Heart right ventricle (tissue), 16 donors: ENCODE results near the gene RNU2-63P. TPM values are rescaled to one million over a fixed set of nuclear protein-coding genes. Genes with fewer than 3 reads are reported as not detected.
"Not testable (repeated sequence)": the region's sequence is repeated elsewhere in the genome, so short reads cannot be mapped to it uniquely, and the experiment has no call there.

ENCODE experiments used
- ATAC-seq, 8 donors: fragments of 200-7000 bp; cut with Tn5 transposase; one replicate each; pipeline ENCODE4 v1.9.1; 2020; ENCODE audit warnings: mild to moderate bottlenecking in 8 of 8, moderate library complexity in 8 of 8, moderate number of reproducible peaks in 1 of 8
- DNase-seq, 2 donors: peaks; one replicate each; pipeline ENCODE4 v3.0.0-alpha.2; 2020
- H3K27ac ChIP-seq, 10 donors: fragments of 200-600 bp; sonication (generic) in 2 of 10; one replicate each; pipeline versions ENCODE4 v1.5.0 to v1.8.0; 2020 to 2022; ENCODE audit warnings: mild to moderate bottlenecking in 3 of 10
- H3K27me3 ChIP-seq, 7 donors: fragments of 200-600 bp; one replicate each; pipeline ENCODE4 v1.8.0; 2021 to 2022; ENCODE audit warnings: mild to moderate bottlenecking in 2 of 7
- H3K36me3 ChIP-seq, 9 donors: fragments of 200-600 bp; sonication (generic) in 1 of 9; one replicate each; pipeline versions ENCODE4 v1.5.0 to v1.8.0; 2020 to 2022; ENCODE audit warnings: mild to moderate bottlenecking in 2 of 9
- H3K4me1 ChIP-seq, 9 donors: fragments of 200-600 bp; sonication (generic) in 1 of 9; one replicate each; pipeline versions ENCODE4 v1.5.0 to v1.8.0; 2020 to 2022; ENCODE audit warnings: mild to moderate bottlenecking in 4 of 9
- H3K4me3 ChIP-seq, 10 donors: fragments of 200-600 bp; sonication (generic) in 2 of 10; one replicate each; pipeline versions ENCODE4 v1.5.0 to v1.8.0; 2020 to 2022; ENCODE audit warnings: mild to moderate bottlenecking in 7 of 10, moderate library complexity in 2 of 10
- H3K9me3 ChIP-seq, 11 donors: fragments of 200-600 bp in 10 of 11; sonication (generic) in 2 of 11; one replicate each; pipeline versions ENCODE4 v1.5.0 to v1.8.0; 2013 to 2022; ENCODE audit warnings: mild to moderate bottlenecking in 2 of 11, control low read depth in 1 of 11, moderate library complexity in 1 of 11
- CTCF ChIP-seq, 9 donors: fragments of 200-600 bp; sonication (generic) in 2 of 9; IDR thresholded peaks; one replicate each; pipeline versions ENCODE4 v1.5.0 to v1.8.0; 2021 to 2022; ENCODE audit warnings: antibody characterized with exemption in 9 of 9, mild to moderate bottlenecking in 5 of 9, moderate library complexity in 1 of 9
- WGBS, 2 donors: extraction: QIAGEN DNeasy Blood & Tissue Kit; methylation state at CpG; one replicate each; pipeline ENCODE4 v1.1.7; 2013; ENCODE audit warnings: inconsistent platforms in 1 of 2; 5-methylcytosine and 5-hydroxymethylcytosine counted together
- intact Hi-C, 10 donors: fragments of 100-400 bp; cut with DNase I; formaldehyde crosslinking; loops; one replicate each; pipeline versions ENCODE4 v1.11.1 to v1.14.2; 2022
- polyA plus RNA-seq, 2 donors: library from polyadenylated mRNA; stranded (reverse); fragments of 200-250 nt; gene quantifications; one replicate each; pipeline ENCODE4 v1.2.3, GENCODE V29; 2013
- total RNA-seq, 10 donors: library from RNA; stranded (reverse); fragmentation: NEBNext Ultra II Directional in 3 of 10; extraction: Animal tissue kit (Norgen Biotek cat#: 25700) in 3 of 10; gene quantifications; one replicate each; pipeline versions ENCODE4 v1.2.1 to v1.2.4, GENCODE V29; 2021 to 2023
- donor health status: Arrhythmogenic right ventricular cardiomyopathy.
- donor health status: ischemic (EF 13 %, LVEDD 7.1; RV severe dilation, severe dysfunction).
- donor health status: healthy with polysubstance abuse.
- donor health status: DM: no; HTN: yes; CAD: no.
- donor health status: DM: no; HTN: no; CAD: no.
- donor health status: ischemic (EF 25% LVEDD 6.9; RV normal size, moderate dysfunction).
- donor health status: ischemic (EF 25% LVEDD 5.7; RV mildly dilated, moderate dysfunction).
- donor health status: healthy.
- donor health status: DM: yes; HTN: yes; CAD: no.
- donor health status: Ischemic cardiomyopathy.
- donor health status: ischemic (EF 35%, LVEDD 5.7; RV mildly dilated, moderate dysfunction).
- donor health status: nonischemic (EF 11% LVEDD 7.7; RV severe dilation, severe dysfunction).
- donor health status: DM: yes; HTN: yes; CAD: no.
- donor health status: PGD.
- donor health status: ischemic (EF 29% LVEDD 5.4; RV normal size, mild dysfunction).
- donor health status: nonischemic (EF 23%, LVEDD 6.1; RV moderate dilation, normal function).

The RNU2-63P gene
- total and polyA plus RNA-seq, 12 donors, result 4.0 to 7.0 TPM; not detected in 10

GRCh38 chr2:88024509-88024908 is 8.2 kb upstream of the RNU2-63P start:
- WGBS, 2 donors, result 73 to 78% methylated on average over 6 of the region's 6 CpGs
- ATAC-seq (no peak), DNase-seq (no peak)
- Histone ChIP-seq H3K27ac (no peak overlapping the region), H3K27me3 (no peaks in the 10 kb centered on the region), H3K4me1 (peaks cover 0 to 15% (median 0%) of the 10 kb centered on the region in 9 donors), H3K9me3 (no peaks in the 10 kb centered on the region), H3K36me3 (peaks cover 0 to 35% (median 23%) of the 10 kb centered on the region in 9 donors), H3K4me3 (no peak overlapping the region)
- intact Hi-C loops, result no loop called here
- no peak for TF ChIP-seq CTCF (IDR thresholded peaks at IDR 0.05)

GRCh38 chr2:88022669-88022921 is 6.2 kb upstream of the RNU2-63P start:
- ATAC-seq, result no peak

GRCh38 chr2:88019985-88020384 is 3.6 kb upstream of the RNU2-63P start:
- H3K36me3 ChIP-seq, result no peaks in the 10 kb centered on the region
- H3K9me3 ChIP-seq, result no peaks in the 10 kb centered on the region
- ATAC-seq (no peak), DNase-seq (no peak)
- intact Hi-C loops, result no loop called here
- TF ChIP-seq CTCF (IDR thresholded peaks at IDR 0.05), result no peak
- H3K27me3 ChIP-seq, result no peaks in the 10 kb centered on the region
- no peak overlapping the region for H3K27ac ChIP-seq
- H3K4me3 ChIP-seq, result no peak overlapping the region
- peaks cover 0 to 13% (median 0%) of the 10 kb centered on the region in 9 donors for H3K4me1 ChIP-seq
- WGBS, 2 donors, result 79 to 86% methylated on average over 3 of the region's 3 CpGs

More at GRCh38 chr2:88022669-88022921, 6.2 kb upstream of the RNU2-63P start:
- no peaks in the 10 kb centered on the region for H3K27me3 ChIP-seq
- 94 to 95% methylated on average over 5 of the region's 5 CpGs for WGBS, 2 donors
- peaks cover 0 to 12% (median 0%) of the 10 kb centered on the region in 9 donors for H3K4me1 ChIP-seq
- no peak for TF ChIP-seq CTCF (IDR thresholded peaks at IDR 0.05)
- no peak for DNase-seq
- no peaks in the 10 kb centered on the region for H3K9me3 ChIP-seq
- no peak overlapping the region for H3K27ac ChIP-seq
- intact Hi-C loops, result no loop called here
- no peak overlapping the region for H3K4me3 ChIP-seq
- peaks cover 0 to 16% (median 4%) of the 10 kb centered on the region in 9 donors for H3K36me3 ChIP-seq

- H3K27me3 ChIP-seq, result no peaks in the 10 kb centered on the region
- ATAC-seq (no peak), DNase-seq (no peak)
- intact Hi-C loops, result no loop called here
- peaks cover 0 to 13% (median 0%) of the 10 kb centered on the region in 9 donors for H3K4me1 ChIP-seq
- no peak overlapping the region for H3K4me3 ChIP-seq
- TF ChIP-seq CTCF (IDR thresholded peaks at IDR 0.05), result no peak
- WGBS, 2 donors, result 86 to 87% methylated on average over 6 of the region's 6 CpGs
- no peaks in the 10 kb centered on the region for H3K9me3 ChIP-seq
- H3K36me3 ChIP-seq, result no peaks in the 10 kb centered on the region
- no peak overlapping the region for H3K27ac ChIP-seq
These were observed 2.6 kb upstream of the RNU2-63P start for GRCh38 chr2:88018909-88019308.

- ATAC-seq, result not testable (repeated sequence)
These were observed 1.9 kb upstream of the RNU2-63P start for GRCh38 chr2:88018077-88018805.

GRCh38 chr2:88017780-88018038 is 1.4 kb upstream of the RNU2-63P start:
- H3K36me3 ChIP-seq, DNase-seq, ATAC-seq, H3K9me3 ChIP-seq, H3K27me3 ChIP-seq, intact Hi-C loops: not testable (repeated sequence)
- peak overlapping the region in 1 of 10 donors; percentile 86 for H3K4me3 ChIP-seq
- H3K4me1 ChIP-seq, result peaks cover 0 to 13% (median 0%) of the 10 kb centered on the region in 9 donors
- peak overlapping the region in 1 of 10 donors; percentile 92 for H3K27ac ChIP-seq
- 88 to 92% methylated on average over 2 of the region's 2 CpGs for WGBS, 2 donors

More at GRCh38 chr2:88018077-88018805, 1.9 kb upstream of the RNU2-63P start:
- H3K4me3 ChIP-seq, H3K27me3 ChIP-seq, H3K36me3 ChIP-seq, intact Hi-C loops, H3K27ac ChIP-seq, H3K9me3 ChIP-seq, DNase-seq: not testable (repeated sequence)
- peaks cover 0 to 13% (median 0%) of the 10 kb centered on the region in 9 donors for H3K4me1 ChIP-seq
- WGBS, 2 donors, result 82 to 84% methylated on average over 11 of the region's 11 CpGs
